Epithelial cell of proximal tubule (primary cell): ENCODE measurements around the gene CELF1. TPM values are rescaled to one million over a fixed set of nuclear protein-coding genes. Genes with fewer than 3 reads are reported as not detected.

Source experiments
- DNase-seq: peaks from one replicate; pipeline ENCODE4 v3.0.0-alpha.2; 2011; ENCODE audit warnings: low read depth
- H3K4me3 ChIP-seq: 2 replicates; pipeline ENCODE4 v1.5.1; 2011; ENCODE audit warnings: low read depth, mild to moderate bottlenecking, low read length
- CTCF ChIP-seq: conservative IDR thresholded peaks from 2 replicates; pipeline ENCODE4 v1.5.1; 2012; ENCODE audit warnings: low read depth, mild to moderate bottlenecking, low read length
- total RNA-seq: library from RNA; depleted of rRNA; stranded (reverse); fragments of >200 nt; gene quantifications from 2 replicates; pipeline ENCODE4 v1.2.3, GENCODE V29; 2015

The CELF1 gene
- total RNA-seq, 1 donor from 2014 or later = 64.8 TPM

GRCh38 chr11:47487421-47487820, 65.5 kb downstream of the CELF1 start:
- no peak for TF ChIP-seq CTCF
- no peak for DNase-seq
- H3K4me3 ChIP-seq = no peak overlapping the region

DNA sequence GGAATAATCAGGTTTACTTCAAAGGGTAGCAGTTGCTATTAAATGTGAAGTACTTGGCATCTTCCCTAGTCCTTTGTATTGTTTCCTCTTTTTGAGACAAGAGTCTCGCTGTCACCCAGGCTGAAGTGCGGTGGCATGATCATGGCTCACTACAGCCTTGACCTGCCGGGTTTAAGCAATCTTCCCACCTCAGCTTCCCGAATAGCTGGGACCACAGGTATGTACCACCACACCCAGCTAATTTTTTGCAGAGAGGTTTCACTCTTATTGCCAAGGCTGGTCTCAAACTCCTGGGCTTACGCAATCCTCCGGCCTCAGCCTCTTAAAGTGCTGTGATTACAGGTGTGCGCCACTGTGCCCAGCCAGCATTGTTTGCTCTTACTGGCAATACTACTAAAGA, 67.8 kb downstream of the CELF1 start:
- no peak overlapping the region for H3K4me3 ChIP-seq
- DNase-seq = no peak
- no peak for TF ChIP-seq CTCF

GRCh38 chr11:47483457-47483856, 69.5 kb downstream of the CELF1 start:
- no peak for TF ChIP-seq CTCF
- no peak overlapping the region for H3K4me3 ChIP-seq
- DNase-seq = no peak

DNA sequence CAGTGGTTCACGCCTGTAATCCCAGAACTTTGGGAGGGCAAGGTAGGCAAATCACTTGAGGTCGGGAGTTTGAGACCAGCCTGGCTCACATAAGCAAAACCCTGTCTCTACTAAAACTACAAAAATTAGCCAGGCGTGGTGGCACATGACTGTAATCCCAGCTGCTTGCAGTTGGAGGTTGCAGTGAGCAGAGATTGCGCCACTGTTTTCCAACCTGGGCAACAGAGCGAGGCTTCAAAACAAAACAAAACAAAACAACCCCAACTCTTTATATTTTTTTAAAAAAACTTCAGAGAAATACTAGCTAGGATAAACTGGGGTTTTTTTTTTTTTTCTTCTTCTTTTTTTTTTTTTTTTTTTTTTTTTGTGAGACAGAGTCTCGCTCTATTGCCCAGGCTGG, 72.2 kb downstream of the CELF1 start:
- no peak overlapping the region for H3K4me3 ChIP-seq
- peak; percentile 18 for DNase-seq
- peak; percentile 15 for TF ChIP-seq CTCF

GRCh38 chr11:47478651-47479329, 74.1 kb downstream of the CELF1 start:
- H3K4me3 ChIP-seq = no peak overlapping the region
- TF ChIP-seq CTCF = no peak
- DNase-seq = no peak

DNA sequence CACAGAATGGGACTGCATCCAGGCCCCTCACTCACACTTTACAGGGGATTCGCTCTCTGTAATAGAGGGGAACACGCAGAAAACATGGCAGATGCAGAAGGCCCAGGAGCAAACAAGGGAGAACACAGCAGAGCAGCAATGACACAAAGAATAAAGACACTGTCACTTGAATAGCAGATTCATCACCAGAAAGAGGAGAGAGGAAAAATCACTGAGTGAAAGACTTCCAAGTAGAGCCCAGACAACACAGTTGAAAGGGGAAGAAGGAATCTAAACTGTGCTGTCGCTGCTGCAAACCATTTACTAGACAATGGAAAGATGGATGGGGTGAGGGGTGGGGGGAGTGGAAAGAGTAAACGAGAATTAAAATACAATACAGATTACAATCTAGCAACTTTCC, 75.2 kb downstream of the CELF1 start:
- no peak overlapping the region for H3K4me3 ChIP-seq
- TF ChIP-seq CTCF = no peak
- no peak for DNase-seq

DNA sequence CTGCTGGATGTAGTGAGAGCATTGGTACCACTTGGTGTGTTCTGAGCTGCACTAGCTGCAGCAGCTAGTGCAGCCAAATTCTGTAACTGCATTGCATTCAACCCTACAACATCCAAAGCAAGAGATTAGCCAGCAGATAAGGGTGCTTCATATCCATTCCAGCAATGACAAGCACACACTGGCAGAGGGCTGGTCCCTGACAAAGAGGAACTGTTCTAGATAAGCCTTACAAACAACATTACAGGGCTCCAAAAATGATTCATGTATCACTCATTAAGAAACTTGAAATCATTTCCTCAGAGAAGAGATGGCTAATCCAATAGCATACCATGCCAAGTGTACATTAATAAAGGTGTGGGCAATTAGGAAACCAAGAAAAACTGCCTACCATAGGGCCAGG, 75.6 kb downstream of the CELF1 start:
- no peak overlapping the region for H3K4me3 ChIP-seq
- TF ChIP-seq CTCF = no peak
- no peak for DNase-seq
